AG10803 (cell line): Measurements from ENCODE around the gene NEU2.

Experiments used
- DNase-seq: peaks from one replicate; pipeline ENCODE4 v3.0.0; 2010; ENCODE audit warnings: low read depth
- H3K4me3 ChIP-seq: 2 replicates; pipeline ENCODE4 v1.5.1; 2011; ENCODE audit warnings: mild to moderate bottlenecking, low read length, control low read depth
- TF ChIP-seq, protein P1 (sequence below): conservative IDR thresholded peaks from 2 replicates; pipeline ENCODE4 v1.5.1; 2011; ENCODE audit warnings: mild to moderate bottlenecking, low read length, control low read depth, inconsistent platforms

Gene NEU2

DNA sequence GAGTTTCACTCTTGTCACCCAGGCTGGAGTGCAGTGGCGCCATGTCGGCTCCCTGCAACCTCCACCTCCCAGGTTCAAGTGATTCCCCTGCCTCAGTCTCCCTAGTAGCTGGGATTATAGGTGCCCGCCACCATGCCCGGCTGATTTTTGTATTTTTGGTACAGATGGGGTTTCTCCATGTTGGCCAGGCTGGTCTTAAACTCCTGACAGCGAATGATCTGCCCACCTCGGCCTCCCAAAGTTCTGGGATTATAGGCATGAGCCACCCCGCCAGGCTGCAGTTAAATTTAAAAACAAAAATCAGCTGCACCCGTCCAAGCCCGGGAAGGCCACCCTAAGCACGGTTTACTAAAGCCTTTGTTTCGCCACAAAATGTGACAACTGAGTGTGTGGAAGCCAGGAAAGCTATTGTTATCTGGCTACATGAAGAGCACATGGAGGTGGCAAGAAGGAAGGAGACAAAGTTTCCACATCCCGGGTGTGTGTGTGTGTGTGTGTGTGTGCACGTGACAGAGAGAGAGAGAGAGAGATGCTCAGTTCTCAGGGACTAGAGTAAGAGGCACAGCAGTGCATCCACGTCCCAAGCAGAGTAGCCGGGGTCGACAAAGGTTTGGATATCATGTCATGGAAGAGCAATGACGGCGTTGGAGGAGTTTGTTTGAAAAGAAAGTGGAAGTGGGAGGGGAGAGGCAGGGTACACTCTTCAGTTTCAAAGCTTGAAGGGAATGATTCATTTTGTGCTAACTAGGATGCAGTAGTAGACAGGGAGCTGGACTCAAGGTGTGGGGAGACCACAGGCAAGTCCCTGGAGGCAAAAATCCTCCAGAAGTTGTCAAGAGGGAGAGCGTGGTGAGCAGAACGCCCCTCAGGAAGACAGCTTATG, 47.7 kb downstream of the NEU2 start:
- TF ChIP-seq, protein P1, sequence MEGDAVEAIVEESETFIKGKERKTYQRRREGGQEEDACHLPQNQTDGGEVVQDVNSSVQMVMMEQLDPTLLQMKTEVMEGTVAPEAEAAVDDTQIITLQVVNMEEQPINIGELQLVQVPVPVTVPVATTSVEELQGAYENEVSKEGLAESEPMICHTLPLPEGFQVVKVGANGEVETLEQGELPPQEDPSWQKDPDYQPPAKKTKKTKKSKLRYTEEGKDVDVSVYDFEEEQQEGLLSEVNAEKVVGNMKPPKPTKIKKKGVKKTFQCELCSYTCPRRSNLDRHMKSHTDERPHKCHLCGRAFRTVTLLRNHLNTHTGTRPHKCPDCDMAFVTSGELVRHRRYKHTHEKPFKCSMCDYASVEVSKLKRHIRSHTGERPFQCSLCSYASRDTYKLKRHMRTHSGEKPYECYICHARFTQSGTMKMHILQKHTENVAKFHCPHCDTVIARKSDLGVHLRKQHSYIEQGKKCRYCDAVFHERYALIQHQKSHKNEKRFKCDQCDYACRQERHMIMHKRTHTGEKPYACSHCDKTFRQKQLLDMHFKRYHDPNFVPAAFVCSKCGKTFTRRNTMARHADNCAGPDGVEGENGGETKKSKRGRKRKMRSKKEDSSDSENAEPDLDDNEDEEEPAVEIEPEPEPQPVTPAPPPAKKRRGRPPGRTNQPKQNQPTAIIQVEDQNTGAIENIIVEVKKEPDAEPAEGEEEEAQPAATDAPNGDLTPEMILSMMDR, result no peak
- no peak overlapping the region for H3K4me3 ChIP-seq
- no peak for DNase-seq

DNA sequence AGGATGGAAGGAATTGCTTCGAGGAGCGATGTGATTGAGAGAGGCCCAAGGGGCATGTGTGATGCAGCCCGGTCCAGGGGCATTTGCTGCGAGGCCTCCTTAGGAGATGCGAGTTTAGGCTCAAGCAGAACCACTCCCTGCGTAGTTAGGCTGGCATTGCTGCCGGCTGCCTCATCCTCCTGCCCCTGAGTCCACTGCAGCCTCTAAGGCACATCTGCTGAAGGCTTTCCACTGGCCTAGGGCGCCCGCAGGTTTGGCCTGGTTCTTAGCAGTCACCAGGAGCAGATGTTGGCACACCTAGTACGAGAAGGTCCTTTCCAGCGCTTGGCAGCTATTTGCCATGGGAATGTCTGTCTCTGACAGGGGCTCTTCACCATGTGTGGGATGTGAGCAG, 48.4 kb downstream of the NEU2 start:
- no peak for DNase-seq
- TF ChIP-seq, protein P1, result no peak
- H3K4me3 ChIP-seq, result no peak overlapping the region

DNA sequence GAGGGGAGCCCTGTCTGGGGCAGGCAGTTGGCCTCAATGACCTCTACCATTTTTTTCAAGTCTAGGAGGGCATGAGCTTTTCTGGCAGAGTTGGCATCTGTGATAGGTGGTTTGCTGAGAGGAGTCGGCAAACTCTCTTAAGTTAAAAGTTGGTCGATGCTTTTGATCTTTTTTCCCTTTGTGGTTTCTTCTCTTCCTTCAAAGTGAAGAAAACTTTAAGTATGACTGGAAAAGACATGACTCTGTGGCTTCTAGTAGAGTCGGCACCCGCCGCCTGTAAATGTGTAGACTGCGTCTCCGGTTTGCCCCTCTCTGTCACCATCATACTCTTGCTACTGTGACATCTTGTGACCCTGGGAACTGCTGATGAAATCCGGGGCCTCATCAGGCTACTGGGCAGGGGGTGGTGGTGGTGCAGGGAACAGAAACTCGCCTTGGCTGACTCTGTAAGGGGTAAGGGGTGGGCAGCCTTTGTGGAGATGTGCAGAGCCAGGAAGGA, 48.8 kb downstream of the NEU2 start:
- no peak overlapping the region for H3K4me3 ChIP-seq
- DNase-seq, result no peak
- TF ChIP-seq, protein P1, result no peak

DNA sequence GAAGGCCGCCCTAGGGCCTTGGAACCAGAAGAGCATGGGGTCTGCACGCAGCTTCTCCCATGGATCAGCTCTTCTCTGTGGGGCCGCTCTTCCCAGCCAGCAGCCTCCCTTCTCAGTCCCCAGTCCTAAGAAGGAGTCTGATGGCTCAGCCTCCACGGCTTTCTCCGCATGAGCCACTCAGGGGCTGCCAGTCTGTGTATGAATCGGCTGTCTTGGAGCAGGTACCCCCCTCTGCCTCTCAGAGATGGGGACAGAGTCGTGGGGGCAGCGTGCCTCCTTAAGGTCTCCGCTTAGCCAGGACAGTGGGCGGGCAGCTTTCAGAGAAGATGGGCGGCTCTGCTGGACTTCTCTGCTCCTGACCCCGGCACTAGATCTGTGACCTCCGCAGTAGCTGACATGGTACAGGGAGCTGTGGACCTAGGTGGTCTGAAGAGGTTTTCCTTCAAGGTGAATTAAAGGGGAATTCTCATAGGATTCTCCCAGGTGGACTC, 49.3 kb downstream of the NEU2 start:
- TF ChIP-seq, protein P1, result no peak
- no peak for DNase-seq
- no peak overlapping the region for H3K4me3 ChIP-seq

DNA sequence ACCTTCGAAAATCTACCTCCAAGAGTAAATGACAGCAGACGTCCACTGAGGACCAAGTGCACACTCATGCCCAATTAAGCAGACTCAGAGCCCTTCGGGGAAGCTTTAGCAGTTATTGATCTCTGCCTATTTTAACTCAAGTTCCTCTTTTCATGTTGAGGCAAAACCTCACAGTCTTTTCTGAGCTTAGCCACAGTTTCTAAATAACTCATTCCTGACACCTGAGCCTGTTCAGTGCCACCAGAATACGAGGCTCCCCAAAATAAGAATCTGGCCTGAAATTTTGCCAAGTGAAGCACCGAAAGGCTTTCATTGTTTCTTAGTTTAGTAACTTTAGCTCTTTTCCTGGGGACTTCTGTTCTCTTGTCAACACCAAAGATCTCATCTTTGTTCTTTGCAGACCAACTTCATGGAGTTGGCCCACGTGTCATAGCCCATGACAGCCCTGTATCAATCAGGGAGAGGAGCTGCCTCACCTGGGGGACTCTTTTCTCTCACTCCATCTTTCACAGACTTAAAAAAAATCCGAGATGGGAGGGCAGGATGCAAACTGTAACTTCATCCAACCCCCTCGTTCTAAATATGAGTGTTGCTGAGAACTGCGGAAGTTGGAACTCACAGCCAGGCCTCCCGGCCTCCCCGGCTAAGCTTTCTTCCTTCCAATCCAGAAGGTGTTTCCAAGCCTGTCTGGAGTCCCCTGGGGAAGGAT, 49.9 kb downstream of the NEU2 start:
- TF ChIP-seq, protein P1, result no peak
- no peak for DNase-seq
- H3K4me3 ChIP-seq, result no peak overlapping the region

DNA sequence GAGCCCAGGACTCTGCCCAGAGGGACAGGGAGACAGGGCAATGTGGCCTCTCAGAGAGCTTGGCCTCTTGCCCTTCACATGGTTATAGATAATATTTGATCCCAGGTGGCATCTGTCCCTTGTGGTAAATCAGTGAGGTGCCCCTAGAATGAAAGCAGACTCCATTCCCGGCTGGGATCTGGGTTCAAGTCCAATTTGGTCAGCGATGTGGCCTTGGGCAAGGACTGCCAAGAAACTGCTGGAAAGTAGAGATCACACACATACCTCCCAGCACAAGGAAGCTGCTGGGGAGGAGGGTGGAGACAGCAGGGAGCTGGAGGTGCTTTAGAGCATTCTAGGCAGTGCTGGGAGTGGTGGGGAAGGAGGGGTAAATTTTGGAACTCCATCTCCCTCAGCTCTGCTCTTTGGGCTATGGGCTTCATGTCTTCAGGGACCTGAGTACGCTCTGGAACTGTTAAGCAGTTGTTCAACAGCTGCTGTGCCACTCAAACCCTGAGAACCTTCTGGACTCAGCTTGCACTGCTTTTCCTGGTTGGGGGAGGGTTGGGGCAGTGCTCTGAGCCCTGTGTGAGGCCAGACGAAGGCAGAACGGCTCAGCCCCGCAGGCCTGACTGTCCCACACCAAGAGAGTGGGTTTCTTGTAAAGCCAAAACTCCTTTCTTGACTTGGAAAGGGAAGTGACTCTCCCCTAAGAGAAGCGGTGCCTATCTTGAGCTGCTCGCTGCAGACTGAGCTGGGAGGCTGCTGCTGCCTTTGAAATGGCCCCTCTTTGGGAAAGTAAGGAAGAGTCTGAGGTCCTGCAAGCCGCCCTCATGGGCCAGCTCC, 50.7 kb downstream of the NEU2 start:
- no peak overlapping the region for H3K4me3 ChIP-seq

More for the DNA sequence above, 50.7 kb downstream of the NEU2 start:
- no peak for DNase-seq
- TF ChIP-seq, protein P1, result no peak
